Neuronal stem cell (in vitro differentiated cells): ENCODE results near the gene CHD3.

ENCODE experiments used
- DNase-seq: peaks from one replicate; pipeline ENCODE4 v3.0.0-alpha.2; 2013; ENCODE audit warnings: low spot score
- H2AFZ ChIP-seq: one replicate; pipeline ENCODE4 v1.6.1; 2013; ENCODE audit warnings: mild to moderate bottlenecking, low read length, inconsistent platforms
- H2AK5ac ChIP-seq: 2 replicates; pipeline ENCODE4 v1.6.1; 2013; ENCODE audit warnings: low read depth, mild to moderate bottlenecking, inconsistent platforms, low read length, moderate library complexity, mixed read lengths
- H2BK120ac ChIP-seq: 2 replicates; pipeline ENCODE4 v1.6.1; 2013; ENCODE audit warnings: low read depth, mild to moderate bottlenecking, inconsistent platforms, low read length, moderate library complexity, mixed read lengths
- H2BK12ac ChIP-seq: one replicate; pipeline ENCODE4 v1.6.1; 2013; ENCODE audit warnings: low read length, inconsistent platforms
- H2BK15ac ChIP-seq: 2 replicates; pipeline ENCODE4 v1.6.1; 2013; ENCODE audit warnings: mild to moderate bottlenecking, low read length, inconsistent platforms, mixed read lengths
- H2BK5ac ChIP-seq: one replicate; pipeline ENCODE4 v1.6.1; 2013; ENCODE audit warnings: inconsistent platforms, mild to moderate bottlenecking, low read length, moderate library complexity
- H3K14ac ChIP-seq: one replicate; pipeline ENCODE4 v1.6.1; 2013; ENCODE audit warnings: low read length, inconsistent platforms
- H3K18ac ChIP-seq: 2 replicates; pipeline ENCODE4 v1.6.1; 2013; ENCODE audit warnings: low read length, inconsistent platforms
- H3K23ac ChIP-seq: 2 replicates; pipeline ENCODE4 v1.6.1; 2013; ENCODE audit warnings: low read depth, mild to moderate bottlenecking, mixed read lengths, low read length, inconsistent platforms; ENCODE audit not compliant: poor library complexity
- H3K27ac ChIP-seq: replicated peaks from 3 replicates; pipeline ENCODE4 v1.5.1; 2013; ENCODE audit warnings: low read length, inconsistent platforms
- H3K27me3 ChIP-seq, 3 experiments: 2 replicates each; pipeline ENCODE4 v1.6.1; 2013; ENCODE audit warnings: low read length in 3 of 3, mild to moderate bottlenecking in 2 of 3, inconsistent platforms in 1 of 3, low read depth in 1 of 3, mixed read lengths in 1 of 3, moderate library complexity in 1 of 3; ENCODE audit not compliant: control insufficient read depth in 3 of 3, insufficient read depth in 3 of 3
- H3K36me3 ChIP-seq, 2 donors: replicated peaks in 1 of 2; 2 replicates each; pipeline ENCODE4 v1.6.1; 2013; ENCODE audit warnings: low read length in 2 of 2; ENCODE audit not compliant: control insufficient read depth in 2 of 2, insufficient read depth in 2 of 2
- H3K4ac ChIP-seq: 2 replicates; pipeline ENCODE4 v1.6.1; 2013; ENCODE audit warnings: inconsistent platforms, mild to moderate bottlenecking, low read length, moderate library complexity
- H3K4me1 ChIP-seq, 2 donors: 1 replicate in 1 of 2; 2 replicates in 1 of 2; pipeline ENCODE4 v1.6.1; 2013; ENCODE audit warnings: low read length in 2 of 2, low read depth in 1 of 2; ENCODE audit not compliant: control insufficient read depth in 2 of 2, insufficient read depth in 1 of 2
- H3K4me2 ChIP-seq: one replicate; pipeline ENCODE4 v1.6.1; 2013; ENCODE audit warnings: mild to moderate bottlenecking, low read length, inconsistent platforms; ENCODE audit not compliant: insufficient read depth, poor library complexity, severe bottlenecking
- H3K4me3 ChIP-seq, 2 donors: 2 replicates each; pipeline ENCODE4 v1.5.1; 2013; ENCODE audit warnings: low read length in 2 of 2, mild to moderate bottlenecking in 2 of 2, inconsistent platforms in 1 of 2, moderate library complexity in 1 of 2
- H3K79me1 ChIP-seq: one replicate; pipeline ENCODE4 v1.6.1; 2013; ENCODE audit warnings: low read depth, mild to moderate bottlenecking, inconsistent platforms, low read length, moderate library complexity
- H3K9ac ChIP-seq: one replicate; pipeline ENCODE4 v1.6.1; 2013; ENCODE audit warnings: mild to moderate bottlenecking, low read depth, low read length, inconsistent platforms; ENCODE audit not compliant: poor library complexity
- H3K9me3 ChIP-seq, 2 donors: replicated peaks in 1 of 2; 2 replicates each; pipeline versions ENCODE3 to v1.6.1; 2013; ENCODE audit warnings: low read length in 2 of 2, mild to moderate bottlenecking in 2 of 2, inconsistent platforms in 1 of 2, low read depth in 1 of 2, mixed read lengths in 1 of 2, moderate library complexity in 1 of 2; ENCODE audit not compliant: control insufficient read depth in 2 of 2, insufficient read depth in 1 of 2
- H4K8ac ChIP-seq: one replicate; pipeline ENCODE4 v1.6.1; 2013; ENCODE audit warnings: low read depth, mild to moderate bottlenecking, inconsistent platforms, low read length, moderate library complexity
- H4K91ac ChIP-seq: one replicate; pipeline ENCODE4 v1.6.1; 2013; ENCODE audit warnings: low read length, low read depth, mild to moderate bottlenecking, inconsistent platforms; ENCODE audit not compliant: poor library complexity
- WGBS, 2 donors: extraction: QIAGEN DNeasy Blood & Tissue Kit; methylation state at CpG; one replicate each; pipeline ENCODE4 v1.1.7; 2013; ENCODE audit warnings: missing lambda C conversion rate in 2 of 2, mixed read lengths in 1 of 2; ENCODE audit not compliant: insufficient read length in 2 of 2, insufficient replicate concordance in 1 of 2; ENCODE audit errors: extremely low coverage in 2 of 2; 5-methylcytosine and 5-hydroxymethylcytosine counted together

CHD3 gene

GRCh38 chr17:7886227-7887037 lies 2.2 kb upstream of the CHD3 start:
- Histone ChIP-seq H4K91ac (no peak overlapping the region), H3K27me3 (peaks cover 0 to 3% (median 0%) of the 10 kb centered on the region in 3 experiments), H3K18ac (peak overlapping the region; percentile 4), H3K4me3 (peak overlapping the region; percentile 67 to 90), H2AK5ac (peak overlapping the region; percentile 11), H3K27ac (no peak overlapping the region), H3K4ac (no peak overlapping the region), H3K9me3 (no peaks in the 10 kb centered on the region), H3K14ac (no peak overlapping the region), H2BK120ac (no peak overlapping the region), H2BK15ac (no peak overlapping the region), H3K23ac (no peak overlapping the region), H2BK5ac (peak overlapping the region; percentile 96), H3K36me3 (peaks cover 5 to 37% of the 10 kb centered on the region in 2 donors), H3K79me1 (no peaks in the 10 kb centered on the region), H3K4me1 (peaks cover 31 to 32% of the 10 kb centered on the region in 2 donors), H3K4me2 (peak overlapping the region; percentile 100), H2AFZ (peak overlapping the region; percentile 84), H3K9ac (peak overlapping the region; percentile 18), H4K8ac (no peak overlapping the region), H2BK12ac (no peak overlapping the region)
- no CpG with 5 or more reads among the region's 30 CpGs for WGBS, 2 donors
- peak; percentile 29 for DNase-seq

GRCh38 chr17:7887038-7887481 lies 1.5 kb upstream of the CHD3 start:
- H3K4me1 ChIP-seq, result peaks cover 31 to 32% of the 10 kb centered on the region in 2 donors
- no peak for DNase-seq

GRCh38 chr17:7887482-7888183 lies 956 bp upstream of the CHD3 start:
- Histone ChIP-seq H3K27me3 (no peaks in the 10 kb centered on the region), H3K4ac (no peak overlapping the region), H3K79me1 (no peaks in the 10 kb centered on the region), H2AK5ac (peak overlapping the region; percentile 40), H3K4me3 (peak overlapping the region; percentile 66 to 67), H4K91ac (no peak overlapping the region), H3K4me2 (peak overlapping the region; percentile 100), H2BK12ac (peak overlapping the region; percentile 95), H3K36me3 (peaks cover 5 to 35% of the 10 kb centered on the region in 2 donors), H3K23ac (peak overlapping the region; percentile 69), H3K27ac (no peak overlapping the region), H2BK5ac (peak overlapping the region; percentile 63), H2BK120ac (no peak overlapping the region), H3K9ac (peak overlapping the region; percentile 76), H3K4me1 (peaks cover 31 to 32% of the 10 kb centered on the region in 2 donors), H4K8ac (no peak overlapping the region), H3K18ac (peak overlapping the region; percentile 93), H2BK15ac (peak overlapping the region; percentile 86), H2AFZ (peak overlapping the region; percentile 84), H3K9me3 (no peaks in the 10 kb centered on the region), H3K14ac (peak overlapping the region; percentile 86)
- DNase-seq, result peak; percentile 60
- WGBS, 2 donors, result no CpG with 5 or more reads among the region's 35 CpGs

More at GRCh38 chr17:7887038-7887481, 1.5 kb upstream of the CHD3 start:
- Histone ChIP-seq H3K9me3 (no peaks in the 10 kb centered on the region), H2AFZ (peak overlapping the region; percentile 84), H2BK15ac (no peak overlapping the region), H2BK12ac (no peak overlapping the region), H3K9ac (no peak overlapping the region), H3K79me1 (no peaks in the 10 kb centered on the region), H3K23ac (no peak overlapping the region), H4K91ac (no peak overlapping the region), H3K4me3 (peak overlapping the region in 1 of 2 donors; percentile 67), H3K36me3 (peaks cover 6 to 37% of the 10 kb centered on the region in 2 donors), H3K18ac (no peak overlapping the region), H3K27ac (no peak overlapping the region), H3K14ac (no peak overlapping the region), H2BK120ac (no peak overlapping the region), H3K4ac (no peak overlapping the region), H2BK5ac (no peak overlapping the region), H4K8ac (no peak overlapping the region), H2AK5ac (no peak overlapping the region), H3K4me2 (peak overlapping the region; percentile 100), H3K27me3 (peaks cover 0 to 1% (median 0%) of the 10 kb centered on the region in 3 experiments)
- WGBS, 2 donors, result no CpG with 5 or more reads among the region's 8 CpGs
